Kidney glomerular epithelial cell (primary cell): ENCODE results near the gene SRCIN1.

Experiments used
- DNase-seq: peaks from one replicate; lab custom pipeline; 2025; lab: John Stamatoyannopoulos, UW

SRCIN1 gene

GRCh38 chr17:38561416-38562214 is 44.1 kb downstream of the SRCIN1 start:
- DNase-seq: no peak

- DNase-seq: no peak
These were observed 45.0 kb downstream of the SRCIN1 start for GRCh38 chr17:38560503-38561318.

- DNase-seq: no peak
These were observed 45.9 kb downstream of the SRCIN1 start for GRCh38 chr17:38559880-38560230.

- peak; percentile 73 for DNase-seq
These were observed 46.5 kb downstream of the SRCIN1 start for GRCh38 chr17:38559051-38559879.

GRCh38 chr17:38558728-38559050 is 47.1 kb downstream of the SRCIN1 start:
- DNase-seq: no peak

GRCh38 chr17:38557836-38558727 is 47.7 kb downstream of the SRCIN1 start:
- peak; percentile 83 for DNase-seq

GRCh38 chr17:38557396-38557795 is 48.4 kb downstream of the SRCIN1 start:
- no peak for DNase-seq

- DNase-seq: no peak
These were observed 49.5 kb downstream of the SRCIN1 start for GRCh38 chr17:38556239-38556638.

GRCh38 chr17:38554430-38555350 is 51.1 kb downstream of the SRCIN1 start:
- peak; percentile 4 for DNase-seq

GRCh38 chr17:38552343-38552742 is 53.4 kb downstream of the SRCIN1 start:
- DNase-seq: no peak

- DNase-seq: no peak
These were observed 54.6 kb downstream of the SRCIN1 start for GRCh38 chr17:38551121-38551520.

GRCh38 chr17:38550661-38551060 is 55.1 kb downstream of the SRCIN1 start:
- no peak for DNase-seq

- no peak for DNase-seq
These were observed 56.5 kb downstream of the SRCIN1 start for GRCh38 chr17:38549285-38549684.

GRCh38 chr17:38547444-38547843 is 58.3 kb downstream of the SRCIN1 start:
- DNase-seq: no peak

- DNase-seq: no peak
These were observed 59.4 kb downstream of the SRCIN1 start for GRCh38 chr17:38546396-38546795.

- no peak for DNase-seq
These were observed 60.1 kb downstream of the SRCIN1 start for GRCh38 chr17:38545531-38546225.

GRCh38 chr17:38544839-38545209 is 60.9 kb downstream of the SRCIN1 start:
- DNase-seq: no peak

GRCh38 chr17:38544175-38544838 is 61.4 kb downstream of the SRCIN1 start:
- no peak for DNase-seq
